Activated naive CD4-positive, alpha-beta T cell treated with Interleukin-2 at 50 U/mL for 16 hours (primary cell): ENCODE results near the gene DPH6.
"Not testable (repeated sequence)": the region's sequence is repeated elsewhere in the genome, so short reads cannot be mapped to it uniquely, and the experiment has no call there.

Experiments
- DNase-seq: peaks from one replicate; pipeline ENCODE4 v3.0.0-alpha.2; 2020

The DPH6 gene

GRCh38 chr15:35545824-35546510, at the start of gene DPH6:
Gene DPH6, minus strand, starts transcription at chr15:35546165. Its CDS starts 24 bp downstream, at chr15:35546141.
- DNase-seq: peak; percentile 88

- no peak for DNase-seq
Observed at GRCh38 chr15:35595656-35596055, 49.7 kb upstream of the DPH6 start.

GRCh38 chr15:35591987-35592386, 46.0 kb upstream of the DPH6 start:
- not testable (repeated sequence) for DNase-seq

- DNase-seq: no peak
Observed at GRCh38 chr15:35583863-35584528, 38.0 kb upstream of the DPH6 start.

GRCh38 chr15:35580606-35581005, 34.6 kb upstream of the DPH6 start:
- no peak for DNase-seq

GRCh38 chr15:35567392-35567791, 21.4 kb upstream of the DPH6 start:
- DNase-seq: no peak

GRCh38 chr15:35566991-35567390, 21.0 kb upstream of the DPH6 start:
- no peak for DNase-seq

- DNase-seq: no peak
Observed at GRCh38 chr15:35565901-35566300, 19.9 kb upstream of the DPH6 start.

GRCh38 chr15:35562641-35563040, 16.7 kb upstream of the DPH6 start:
- no peak for DNase-seq

GRCh38 chr15:35561308-35561707, 15.3 kb upstream of the DPH6 start:
- DNase-seq: no peak

- no peak for DNase-seq
Observed at GRCh38 chr15:35560870-35561269, 14.9 kb upstream of the DPH6 start.

- no peak for DNase-seq
Observed at GRCh38 chr15:35560258-35560657, 14.3 kb upstream of the DPH6 start.

GRCh38 chr15:35559683-35560082, 13.7 kb upstream of the DPH6 start:
- no peak for DNase-seq

- DNase-seq: no peak
Observed at GRCh38 chr15:35557544-35557943, 11.6 kb upstream of the DPH6 start.

- no peak for DNase-seq
Observed at GRCh38 chr15:35557012-35557411, 11.0 kb upstream of the DPH6 start.

GRCh38 chr15:35555244-35555643, 9.3 kb upstream of the DPH6 start:
- DNase-seq: no peak

GRCh38 chr15:35550957-35551356, 5.0 kb upstream of the DPH6 start:
- DNase-seq: no peak

- no peak for DNase-seq
Observed at GRCh38 chr15:35549567-35549966, 3.6 kb upstream of the DPH6 start.

GRCh38 chr15:35548435-35548834, 2.5 kb upstream of the DPH6 start:
- no peak for DNase-seq

- DNase-seq: no peak
Observed at GRCh38 chr15:35547775-35548364, 1.9 kb upstream of the DPH6 start.

GRCh38 chr15:35546511-35547381, 781 bp upstream of the DPH6 start:
- DNase-seq: no peak

GRCh38 chr15:35545316-35545823, 595 bp downstream of the DPH6 start:
- DNase-seq: peak; percentile 27

- no peak for DNase-seq
Observed at GRCh38 chr15:35540885-35541284, 5.1 kb downstream of the DPH6 start.
